PC-3 (cell line): ENCODE data around the gene ZDHHC23. TPM values are rescaled to one million over a fixed set of nuclear protein-coding genes. Genes with fewer than 3 reads are reported as not detected.

Experiments used
- ATAC-seq: fragments of 200-7000 bp; cut with Tn5 transposase; 2 replicates; pipeline ENCODE4 v1.9.1; 2020; ENCODE audit warnings: mild to moderate bottlenecking, moderate library complexity
- BruUV-seq: library from RNA; stranded (reverse); fragments of 400-500 nt; replicated peaks from 2 replicates; lab custom pipeline; 2021; lab: Mats Ljungman, UMichigan
- CTCF ChIA-PET: fragments of 300-600 bp; sonication (Branson Sonifier 250); formaldehyde crosslinking; loops from one replicate; lab custom pipeline; 2022; ENCODE audit warnings: antibody characterized with exemption; lab: Charles Lee
- POLR2A ChIA-PET: fragments of 300-600 bp; sonication (Branson Sonifier 250); formaldehyde crosslinking; loops from one replicate; lab custom pipeline; 2022; ENCODE audit warnings: antibody characterized with exemption; ENCODE audit not compliant: unreplicated experiment; lab: Charles Lee
- DNase-seq: peaks from one replicate; pipeline ENCODE4 v3.0.0-alpha.2; 2015
- H2AFZ ChIP-seq: fragments of 300-600 bp; sonication (generic); 2 replicates; pipeline ENCODE4 v1.6.0; 2016; ENCODE audit warnings: antibody characterized with exemption, low read length
- H3F3A ChIP-seq: fragments of 300-600 bp; sonication (generic); one replicate; pipeline ENCODE4 v1.6.0; 2017; ENCODE audit warnings: antibody characterized with exemption, low read length, control low read depth, mild to moderate bottlenecking; ENCODE audit not compliant: unreplicated experiment
- H3K27ac ChIP-seq: fragments of 300-600 bp; sonication (generic); 2 replicates; pipeline ENCODE4 v1.5.1; 2016; ENCODE audit warnings: mild to moderate bottlenecking, low read length
- H3K27me3 ChIP-seq: fragments of 300-600 bp; sonication (generic); 2 replicates; pipeline ENCODE4 v1.6.1; 2016; ENCODE audit warnings: low read length, mixed read lengths
- H3K36me3 ChIP-seq: fragments of 300-600 bp; sonication (generic); 2 replicates; pipeline ENCODE4 v1.6.1; 2016; ENCODE audit warnings: low read depth, mixed run types, low read length, mixed read lengths
- H3K4me1 ChIP-seq: fragments of 300-600 bp; sonication (generic); 2 replicates; pipeline ENCODE4 v1.5.1; 2016; ENCODE audit warnings: low read length; ENCODE audit not compliant: insufficient read depth
- H3K4me2 ChIP-seq: fragments of 300-600 bp; sonication (generic); 2 replicates; pipeline ENCODE4 v1.6.0; 2016; ENCODE audit warnings: low read length
- H3K4me3 ChIP-seq: fragments of 300-600 bp; sonication (generic); 2 replicates; pipeline ENCODE4 v1.5.1; 2016; ENCODE audit warnings: mild to moderate bottlenecking, low read length, mixed read lengths
- H3K79me2 ChIP-seq: fragments of 300-600 bp; sonication (generic); 2 replicates; pipeline ENCODE4 v1.6.1; 2017; ENCODE audit warnings: low read length, mixed read lengths
- H3K9ac ChIP-seq: fragments of 300-600 bp; sonication (generic); 2 replicates; pipeline ENCODE4 v1.6.0; 2016; ENCODE audit warnings: mild to moderate bottlenecking, low read length
- H3K9me2 ChIP-seq: fragments of 300-600 bp; sonication (generic); replicated peaks from 2 replicates; pipeline ENCODE4 v1.6.1; 2016; ENCODE audit warnings: mixed run types, low read length, mixed read lengths
- H3K9me3 ChIP-seq: fragments of 300-600 bp; sonication (generic); 2 replicates; pipeline ENCODE4 v1.6.1; 2016; ENCODE audit warnings: low read length, mixed read lengths
- H4K20me1 ChIP-seq: fragments of 300-600 bp; sonication (generic); 2 replicates; pipeline ENCODE4 v1.6.1; 2016; ENCODE audit warnings: low read length, mixed read lengths
- CTCF ChIP-seq: fragments of 300-600 bp; sonication (generic); conservative IDR thresholded peaks from 2 replicates; pipeline ENCODE4 v1.5.1; 2017; ENCODE audit warnings: antibody characterized with exemption, low read depth, mild to moderate bottlenecking, low read length
- EZH2 ChIP-seq: fragments of 300-600 bp; sonication (generic); IDR thresholded peaks from one replicate; pipeline ENCODE4 v1.6.1; 2017; ENCODE audit warnings: antibody characterized with exemption, mild to moderate bottlenecking, low read length; ENCODE audit not compliant: unreplicated experiment
- EZH2phosphoT487 ChIP-seq: fragments of 300-600 bp; sonication (generic); IDR thresholded peaks from 2 replicates; pipeline ENCODE4 v1.6.1; 2018; ENCODE audit warnings: mild to moderate bottlenecking, antibody characterized with exemption, low read length, borderline replicate concordance
- intact Hi-C: fragments of 100-400 bp; cut with micrococcal nuclease; formaldehyde crosslinking; loops from 2 replicates; pipeline ENCODE4 v1.9.0; 2023
- total RNA-seq: library from RNA; depleted of rRNA; stranded (reverse); fragments of >200 nt; gene quantifications from 2 replicates; pipeline ENCODE4 v1.2.3, GENCODE V29; 2014; rRNA removed

ZDHHC23 gene
- total RNA-seq, 1 experiment from 2014 or later = 8.3 TPM

GRCh38 chr3:113985541-113985940, 37.7 kb downstream of the ZDHHC23 start:
- H3K4me2 ChIP-seq = no peak overlapping the region
- no peak for DNase-seq
- no peaks in the 10 kb centered on the region for H3K36me3 ChIP-seq
- intact Hi-C loops = no loop called here
- H3K27ac ChIP-seq = no peak overlapping the region
- no peaks in the 10 kb centered on the region for H3K79me2 ChIP-seq
- H3K9me2 ChIP-seq = no peaks in the 10 kb centered on the region
- H3F3A ChIP-seq = no peaks in the 10 kb centered on the region
- H3K27me3 ChIP-seq = no peaks in the 10 kb centered on the region
- H3K9me3 ChIP-seq = no peaks in the 10 kb centered on the region
- TF ChIP-seq EZH2 (no peak), EZH2phosphoT487 (no peak)
- POLR2A ChIA-PET = no interaction called here
- no peaks in the 10 kb centered on the region for H4K20me1 ChIP-seq
- no peak for ATAC-seq
- H3K4me3 ChIP-seq = no peak overlapping the region
- H2AFZ ChIP-seq = no peak overlapping the region
- H3K4me1 ChIP-seq = no peaks in the 10 kb centered on the region
- BruUV-seq = no TSS peak
- CTCF ChIA-PET = no interaction called here
- no peak overlapping the region for H3K9ac ChIP-seq

DNA sequence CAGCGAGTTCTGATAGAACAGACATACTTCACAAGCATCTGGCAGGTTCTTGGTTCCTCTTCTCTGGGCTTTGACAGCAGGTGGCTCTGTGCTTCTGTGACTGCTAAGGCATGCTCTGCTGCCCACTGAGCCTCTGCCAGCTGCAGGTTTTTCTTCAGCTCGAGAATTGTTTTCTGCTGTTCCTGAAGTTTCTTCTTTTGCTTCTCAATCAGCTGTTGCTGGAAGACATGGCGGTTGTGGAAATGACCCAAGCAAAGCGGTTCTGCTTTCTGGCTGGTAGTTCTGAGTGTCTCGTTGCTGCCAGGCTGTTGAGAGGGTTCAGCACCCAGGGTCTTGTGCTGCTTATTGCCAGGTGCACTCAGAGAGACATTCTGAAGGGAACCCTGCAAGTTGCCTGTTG, 57.7 kb downstream of the ZDHHC23 start:
- Histone ChIP-seq H3K4me3 (no peak overlapping the region), H4K20me1 (no peaks in the 10 kb centered on the region), H3K79me2 (no peaks in the 10 kb centered on the region), H3K27ac (no peak overlapping the region), H2AFZ (no peak overlapping the region), H3K9me3 (no peaks in the 10 kb centered on the region), H3K36me3 (no peaks in the 10 kb centered on the region), H3F3A (no peaks in the 10 kb centered on the region), H3K9me2 (no peaks in the 10 kb centered on the region), H3K4me1 (no peaks in the 10 kb centered on the region), H3K4me2 (no peak overlapping the region), H3K9ac (no peak overlapping the region), H3K27me3 (no peaks in the 10 kb centered on the region)
- ChIA-PET CTCF (no interaction called here), POLR2A (no interaction called here)
- intact Hi-C loops = no loop called here
- DNase-seq = no peak
- no TSS peak for BruUV-seq
- ATAC-seq = no peak
- TF ChIP-seq EZH2phosphoT487 (no peak), CTCF (no peak), EZH2 (no peak)

- ChIA-PET CTCF (no interaction called here), POLR2A (interaction anchor here (0.6 kb wide), 1 partner anchor 34 kb away, joined by 3 read pairs; no protein-coding TSS in a partner anchor)
- no TSS peak for BruUV-seq
- Histone ChIP-seq H3K9me3 (no peaks in the 10 kb centered on the region), H3K79me2 (no peaks in the 10 kb centered on the region), H3K4me2 (no peak overlapping the region), H4K20me1 (no peaks in the 10 kb centered on the region), H3K27ac (no peak overlapping the region), H3K9ac (no peak overlapping the region), H3K36me3 (no peaks in the 10 kb centered on the region), H3K9me2 (no peaks in the 10 kb centered on the region), H3K4me3 (no peak overlapping the region), H3K27me3 (no peaks in the 10 kb centered on the region), H3K4me1 (no peaks in the 10 kb centered on the region), H2AFZ (no peak overlapping the region), H3F3A (no peaks in the 10 kb centered on the region)
- intact Hi-C loops = no loop called here
- DNase-seq = no peak
- no peak for ATAC-seq
- TF ChIP-seq EZH2 (no peak), CTCF (no peak), EZH2phosphoT487 (no peak)
Observed at GRCh38 chr3:114011059-114011797, 63.4 kb downstream of the ZDHHC23 start.

Other genes starting within 250 kb of the ZDHHC23 start
- 859 and 989 TPM in 2 replicates for gene NAA50, start 201.8 kb upstream of the ZDHHC23 start, total RNA-seq
- gene ATP6V1A, start 201.0 kb upstream of the ZDHHC23 start, total RNA-seq = 40.3 and 43.8 TPM in 2 replicates
- 2.8 and 4.5 TPM in 2 replicates for gene GRAMD1C, start 109.2 kb upstream of the ZDHHC23 start, total RNA-seq
- 1.3 and 1.7 TPM in 2 replicates for gene CCDC191, start 108.5 kb downstream of the ZDHHC23 start, total RNA-seq
- gene QTRT2, start 108.7 kb downstream of the ZDHHC23 start, total RNA-seq = 35.0 and 38.0 TPM in 2 replicates
- not detected in 2 replicates for gene DRD3, start 231.0 kb downstream of the ZDHHC23 start, total RNA-seq